Stimulated activated CD8-positive, alpha-beta memory T cell treated with anti-CD3 and anti-CD28 coated beads, Interleukin-15, amount 100 ng/mL, for 4 hours (primary cell): ENCODE measurements around the gene CYP3A7.
"Not testable (repeated sequence)": the region's sequence is repeated elsewhere in the genome, so short reads cannot be mapped to it uniquely, and the experiment has no call there.

Source experiments
- DNase-seq, 2 donors: peaks; one replicate each; pipeline ENCODE4 v3.0.0-alpha.2; 2020; ENCODE audit warnings: low read depth in 2 of 2

The CYP3A7 gene

GRCh38 chr7:99709260-99709659 lies 25.7 kb downstream of the CYP3A7 start:
- DNase-seq: no peak

- no peak for DNase-seq
Observed at GRCh38 chr7:99707096-99707495, 27.9 kb downstream of the CYP3A7 start.

- no peak for DNase-seq
Observed at GRCh38 chr7:99699946-99700345, 35.0 kb downstream of the CYP3A7 start.

GRCh38 chr7:99698867-99699730 lies 35.9 kb downstream of the CYP3A7 start:
- not testable (repeated sequence) for DNase-seq

GRCh38 chr7:99694912-99695304 lies 40.1 kb downstream of the CYP3A7 start:
- no peak for DNase-seq

GRCh38 chr7:99694201-99694911 lies 40.6 kb downstream of the CYP3A7 start:
- DNase-seq: no peak

- no peak for DNase-seq
Observed at GRCh38 chr7:99693427-99694200, 41.4 kb downstream of the CYP3A7 start.

- no peak for DNase-seq
Observed at GRCh38 chr7:99693100-99693426, 41.9 kb downstream of the CYP3A7 start.

GRCh38 chr7:99692563-99692962 lies 42.4 kb downstream of the CYP3A7 start:
- DNase-seq: not testable (repeated sequence)

- DNase-seq: not testable (repeated sequence)
Observed at GRCh38 chr7:99691658-99692057, 43.3 kb downstream of the CYP3A7 start.

- not testable (repeated sequence) for DNase-seq
Observed at GRCh38 chr7:99690918-99691317, 44.1 kb downstream of the CYP3A7 start.

- not testable (repeated sequence) for DNase-seq
Observed at GRCh38 chr7:99685871-99686608, 49.0 kb downstream of the CYP3A7 start.

- DNase-seq: no peak
Observed at GRCh38 chr7:99685129-99685758, 49.8 kb downstream of the CYP3A7 start.

- no peak for DNase-seq
Observed at GRCh38 chr7:99679400-99680191, 55.4 kb downstream of the CYP3A7 start, which contains the start of gene CYP3A5. CYP3A5 (minus strand) TSS chr7:99679996; CDS start chr7:99679896, 100 bp downstream.

GRCh38 chr7:99679032-99679399 lies 56.0 kb downstream of the CYP3A7 start:
- no peak for DNase-seq

- DNase-seq: no peak
Observed at GRCh38 chr7:99677648-99678045, 57.3 kb downstream of the CYP3A7 start.

- DNase-seq: no peak
Observed at GRCh38 chr7:99677013-99677647, 57.9 kb downstream of the CYP3A7 start.

GRCh38 chr7:99674995-99675742 lies 59.8 kb downstream of the CYP3A7 start:
- no peak for DNase-seq

GRCh38 chr7:99672573-99672972 lies 62.4 kb downstream of the CYP3A7 start:
- no peak for DNase-seq
